ENCODE measurements around the gene CPNE7.
"Not testable (repeated sequence)": the region's sequence is repeated elsewhere in the genome, so short reads cannot be mapped to it uniquely, and the experiment has no call there.

CPNE7 gene

GRCh38 chr16:89565506-89566372 is 9.8 kb upstream of the CPNE7 start:
- peak in 1 of 3 donors; percentile 57 for DNase-seq (ENCODE audit: low read depth in 3 of 3)

- no peak for DNase-seq (ENCODE audit: low read depth in 3 of 3)
Measured at GRCh38 chr16:89567656-89568594, 7.6 kb upstream of the CPNE7 start.

- DNase-seq (ENCODE audit: low read depth in 3 of 3): no peak
Measured at GRCh38 chr16:89569506-89570341, 5.8 kb upstream of the CPNE7 start.

- DNase-seq (ENCODE audit: low read depth in 3 of 3): no peak
Measured at GRCh38 chr16:89570342-89570923, 5.1 kb upstream of the CPNE7 start.

- DNase-seq (ENCODE audit: low read depth in 3 of 3): not testable (repeated sequence)
Measured at GRCh38 chr16:89570983-89571598, 4.5 kb upstream of the CPNE7 start.

GRCh38 chr16:89571636-89572035 is 3.9 kb upstream of the CPNE7 start:
- no peak for DNase-seq (ENCODE audit: low read depth in 3 of 3)

GRCh38 chr16:89572073-89572484 is 3.5 kb upstream of the CPNE7 start:
- no peak for DNase-seq (ENCODE audit: low read depth in 3 of 3)

GRCh38 chr16:89572485-89573205 is 2.9 kb upstream of the CPNE7 start:
- no peak for DNase-seq (ENCODE audit: low read depth in 3 of 3)

- DNase-seq (ENCODE audit: low read depth in 3 of 3): no peak
Measured at GRCh38 chr16:89573826-89574680, 1.5 kb upstream of the CPNE7 start.

GRCh38 chr16:89574681-89575246 is 794 bp upstream of the CPNE7 start:
- peak in 2 of 3 donors; percentile 37 to 38 for DNase-seq (ENCODE audit: low read depth in 3 of 3)

GRCh38 chr16:89576153-89577054 is 846 bp downstream of the CPNE7 start:
- no peak for DNase-seq (ENCODE audit: low read depth in 3 of 3)

- no peak for DNase-seq (ENCODE audit: low read depth in 3 of 3)
Measured at GRCh38 chr16:89577055-89577759, 1.6 kb downstream of the CPNE7 start.

GRCh38 chr16:89579351-89579750 is 3.8 kb downstream of the CPNE7 start:
- no peak for DNase-seq (ENCODE audit: low read depth in 3 of 3)

GRCh38 chr16:89581045-89581695 is 5.6 kb downstream of the CPNE7 start:
- no peak for DNase-seq (ENCODE audit: low read depth in 3 of 3)

GRCh38 chr16:89581861-89582563 is 6.5 kb downstream of the CPNE7 start:
- no peak for DNase-seq (ENCODE audit: low read depth in 3 of 3)

- no peak for DNase-seq (ENCODE audit: low read depth in 3 of 3)
Measured at GRCh38 chr16:89582614-89583196, 7.1 kb downstream of the CPNE7 start.
